Measurements from ENCODE around the gene VEZT.

The VEZT gene

GRCh38 chr12:95336387-95337067 is 118.9 kb downstream of the VEZT start:
- no peaks in the 10 kb centered on the region for H4K20me1 ChIP-seq
- no peaks in the 10 kb centered on the region; a peak in 1 of 22 replicates for H3K9me3 ChIP-seq (replicated peaks in 1 of 11)
- no peak overlapping the region for H3K4me3 ChIP-seq
- no peaks in the 10 kb centered on the region for H3K27me3 ChIP-seq
- peak overlapping the region in 5 of 11 experiments; percentile 3 to 37 (median 24); a peak in 5 of 22 replicates for H3K4me2 ChIP-seq
- H3K27ac ChIP-seq: no peak overlapping the region
- no peak overlapping the region for H3K9ac ChIP-seq
- TF ChIP-seq Cebpa-rat (IDR thresholded peaks at IDR 0.05): no peak
- peaks cover 0 to 32% (median 16%) of the 10 kb centered on the region in 10 experiments; a peak in 14 of 20 replicates for H3K4me1 ChIP-seq
- no peaks in the 10 kb centered on the region for H3K36me3 ChIP-seq

- Histone ChIP-seq H3K9ac (no peak overlapping the region), H3K4me2 (peak overlapping the region in 4 of 11 experiments; percentile 3 to 37 (median 28); a peak in 5 of 22 replicates), H4K20me1 (no peaks in the 10 kb centered on the region), H3K9me3 (replicated peaks in 1 of 11) (no peaks in the 10 kb centered on the region; a peak in 1 of 22 replicates), H3K27me3 (no peaks in the 10 kb centered on the region), H3K36me3 (no peaks in the 10 kb centered on the region), H3K4me3 (no peak overlapping the region), H3K27ac (no peak overlapping the region), H3K4me1 (peaks cover 0 to 32% (median 16%) of the 10 kb centered on the region in 10 experiments; a peak in 14 of 20 replicates)
- no peak for TF ChIP-seq Cebpa-rat (IDR thresholded peaks at IDR 0.05)
Measured at GRCh38 chr12:95337146-95337545, 119.5 kb downstream of the VEZT start.

GRCh38 chr12:95339086-95339788 is 121.6 kb downstream of the VEZT start:
- no peaks in the 10 kb centered on the region for H4K20me1 ChIP-seq
- no peak overlapping the region for H3K4me3 ChIP-seq
- peaks cover 0 to 27% (median 10%) of the 10 kb centered on the region in 10 experiments; a peak in 12 of 20 replicates for H3K4me1 ChIP-seq
- H3K27me3 ChIP-seq: no peaks in the 10 kb centered on the region
- no peaks in the 10 kb centered on the region; a peak in 1 of 22 replicates for H3K9me3 ChIP-seq (replicated peaks in 1 of 11)
- no peak overlapping the region for H3K4me2 ChIP-seq
- H3K36me3 ChIP-seq: no peaks in the 10 kb centered on the region
- H3K9ac ChIP-seq: no peak overlapping the region
- H3K27ac ChIP-seq: no peak overlapping the region
- no peak for TF ChIP-seq Cebpa-rat (IDR thresholded peaks at IDR 0.05)

GRCh38 chr12:95342008-95342407 is 124.4 kb downstream of the VEZT start:
- no peak overlapping the region for H3K27ac ChIP-seq
- H3K36me3 ChIP-seq: no peaks in the 10 kb centered on the region
- H3K4me1 ChIP-seq: peaks cover 0 to 5% (median 0%) of the 10 kb centered on the region in 10 experiments; a peak in 8 of 20 replicates
- no peaks in the 10 kb centered on the region; a peak in 1 of 22 replicates for H3K9me3 ChIP-seq (replicated peaks in 1 of 11)
- TF ChIP-seq Cebpa-rat (IDR thresholded peaks at IDR 0.05): no peak
- H3K4me3 ChIP-seq: no peak overlapping the region
- no peaks in the 10 kb centered on the region for H4K20me1 ChIP-seq
- no peak overlapping the region for H3K9ac ChIP-seq
- H3K4me2 ChIP-seq: no peak overlapping the region
- H3K27me3 ChIP-seq: no peaks in the 10 kb centered on the region

GRCh38 chr12:95343461-95344230 is 126.0 kb downstream of the VEZT start:
- no peak overlapping the region for H3K27ac ChIP-seq
- TF ChIP-seq Cebpa-rat (IDR thresholded peaks at IDR 0.05): no peak
- no peak overlapping the region for H3K4me3 ChIP-seq
- H4K20me1 ChIP-seq: no peaks in the 10 kb centered on the region
- H3K9ac ChIP-seq: no peak overlapping the region
- no peaks in the 10 kb centered on the region; a peak in 1 of 22 replicates for H3K9me3 ChIP-seq (replicated peaks in 1 of 11)
- no peak overlapping the region for H3K4me2 ChIP-seq
- no peaks in the 10 kb centered on the region for H3K36me3 ChIP-seq
- no peaks in the 10 kb centered on the region for H3K27me3 ChIP-seq
- H3K4me1 ChIP-seq: no peaks in the 10 kb centered on the region; a peak in 1 of 20 replicates

- H3K4me3 ChIP-seq: no peak overlapping the region
- H3K9me3 ChIP-seq (replicated peaks in 1 of 11): no peaks in the 10 kb centered on the region
- H3K36me3 ChIP-seq: no peaks in the 10 kb centered on the region
- peaks cover 0 to 12% (median 8%) of the 10 kb centered on the region in 10 experiments; a peak in 13 of 20 replicates for H3K4me1 ChIP-seq
- no peak overlapping the region for H3K9ac ChIP-seq
- H3K4me2 ChIP-seq: peak overlapping the region in 9 of 11 experiments; percentile 5 to 54 (median 23); a peak in 12 of 22 replicates
- H3K27ac ChIP-seq: no peak overlapping the region
- no peaks in the 10 kb centered on the region for H4K20me1 ChIP-seq
- TF ChIP-seq Cebpa-rat (IDR thresholded peaks at IDR 0.05): no peak
- no peaks in the 10 kb centered on the region for H3K27me3 ChIP-seq
Measured at GRCh38 chr12:95349291-95349690, 131.7 kb downstream of the VEZT start.

- Histone ChIP-seq H3K9me3 (replicated peaks in 1 of 11) (no peaks in the 10 kb centered on the region), H3K36me3 (no peaks in the 10 kb centered on the region), H3K27ac (no peak overlapping the region), H4K20me1 (no peaks in the 10 kb centered on the region), H3K4me2 (no peak overlapping the region), H3K9ac (no peak overlapping the region), H3K4me1 (peaks cover 0 to 12% (median 8%) of the 10 kb centered on the region in 10 experiments; a peak in 13 of 20 replicates), H3K27me3 (no peaks in the 10 kb centered on the region), H3K4me3 (no peak overlapping the region)
- no peak for TF ChIP-seq Cebpa-rat (IDR thresholded peaks at IDR 0.05)
Measured at GRCh38 chr12:95351748-95352147, 134.1 kb downstream of the VEZT start.

Data from BLaER1 treated with 17β-estradiol and CSF1 and Interleukin-3, amounts not matched to agents 10 nM and 100 nM (cell line).